HL-60 (cell line): ENCODE data around the gene AXIN1.

Experiments
- GABPA ChIP-seq: IDR thresholded peaks from 2 replicates; pipeline ENCODE4 v1.6.1; 2012; ENCODE audit warnings: low read depth
- POLR2AphosphoS5 ChIP-seq: IDR thresholded peaks from 2 replicates; pipeline ENCODE4 v1.6.1; 2012; ENCODE audit warnings: low read depth
- SPI1 ChIP-seq: IDR thresholded peaks from 2 replicates; pipeline ENCODE4 v1.6.1; 2012; ENCODE audit warnings: low read depth, mild to moderate bottlenecking, borderline replicate concordance
- TF ChIP-seq, protein P1 (sequence below): IDR thresholded peaks from one replicate; pipeline ENCODE4 v1.5.1; 2011; ENCODE audit warnings: low read length, control low read depth, inconsistent platforms; ENCODE audit not compliant: insufficient read depth
- TF ChIP-seq, protein P2 (sequence below): IDR thresholded peaks from 2 replicates; pipeline ENCODE4 v1.6.1; 2012; ENCODE audit warnings: low read depth; ENCODE audit not compliant: insufficient replicate concordance

DNA sequence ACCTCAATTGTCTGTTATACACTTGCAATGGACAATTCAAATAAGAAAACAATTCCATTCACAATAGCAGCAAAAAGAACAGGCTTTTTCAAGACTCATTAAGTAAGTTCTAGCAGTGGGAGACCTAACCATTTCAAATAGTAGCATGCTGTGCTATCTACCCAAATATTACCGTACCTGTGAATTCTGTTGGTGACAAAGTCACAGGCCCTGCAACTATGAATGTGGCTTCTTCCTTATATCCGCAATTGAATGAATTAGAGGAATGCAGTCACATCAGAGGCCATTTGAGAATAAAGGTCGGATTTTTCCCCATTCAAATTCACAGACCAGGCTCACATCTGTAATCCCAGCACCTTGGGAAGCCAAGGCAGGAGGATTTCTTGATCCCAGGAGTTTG lies 43.7 kb upstream of the AXIN1 start:
- TF ChIP-seq, protein P1, sequence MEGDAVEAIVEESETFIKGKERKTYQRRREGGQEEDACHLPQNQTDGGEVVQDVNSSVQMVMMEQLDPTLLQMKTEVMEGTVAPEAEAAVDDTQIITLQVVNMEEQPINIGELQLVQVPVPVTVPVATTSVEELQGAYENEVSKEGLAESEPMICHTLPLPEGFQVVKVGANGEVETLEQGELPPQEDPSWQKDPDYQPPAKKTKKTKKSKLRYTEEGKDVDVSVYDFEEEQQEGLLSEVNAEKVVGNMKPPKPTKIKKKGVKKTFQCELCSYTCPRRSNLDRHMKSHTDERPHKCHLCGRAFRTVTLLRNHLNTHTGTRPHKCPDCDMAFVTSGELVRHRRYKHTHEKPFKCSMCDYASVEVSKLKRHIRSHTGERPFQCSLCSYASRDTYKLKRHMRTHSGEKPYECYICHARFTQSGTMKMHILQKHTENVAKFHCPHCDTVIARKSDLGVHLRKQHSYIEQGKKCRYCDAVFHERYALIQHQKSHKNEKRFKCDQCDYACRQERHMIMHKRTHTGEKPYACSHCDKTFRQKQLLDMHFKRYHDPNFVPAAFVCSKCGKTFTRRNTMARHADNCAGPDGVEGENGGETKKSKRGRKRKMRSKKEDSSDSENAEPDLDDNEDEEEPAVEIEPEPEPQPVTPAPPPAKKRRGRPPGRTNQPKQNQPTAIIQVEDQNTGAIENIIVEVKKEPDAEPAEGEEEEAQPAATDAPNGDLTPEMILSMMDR: no peak
- TF ChIP-seq, protein P2, sequence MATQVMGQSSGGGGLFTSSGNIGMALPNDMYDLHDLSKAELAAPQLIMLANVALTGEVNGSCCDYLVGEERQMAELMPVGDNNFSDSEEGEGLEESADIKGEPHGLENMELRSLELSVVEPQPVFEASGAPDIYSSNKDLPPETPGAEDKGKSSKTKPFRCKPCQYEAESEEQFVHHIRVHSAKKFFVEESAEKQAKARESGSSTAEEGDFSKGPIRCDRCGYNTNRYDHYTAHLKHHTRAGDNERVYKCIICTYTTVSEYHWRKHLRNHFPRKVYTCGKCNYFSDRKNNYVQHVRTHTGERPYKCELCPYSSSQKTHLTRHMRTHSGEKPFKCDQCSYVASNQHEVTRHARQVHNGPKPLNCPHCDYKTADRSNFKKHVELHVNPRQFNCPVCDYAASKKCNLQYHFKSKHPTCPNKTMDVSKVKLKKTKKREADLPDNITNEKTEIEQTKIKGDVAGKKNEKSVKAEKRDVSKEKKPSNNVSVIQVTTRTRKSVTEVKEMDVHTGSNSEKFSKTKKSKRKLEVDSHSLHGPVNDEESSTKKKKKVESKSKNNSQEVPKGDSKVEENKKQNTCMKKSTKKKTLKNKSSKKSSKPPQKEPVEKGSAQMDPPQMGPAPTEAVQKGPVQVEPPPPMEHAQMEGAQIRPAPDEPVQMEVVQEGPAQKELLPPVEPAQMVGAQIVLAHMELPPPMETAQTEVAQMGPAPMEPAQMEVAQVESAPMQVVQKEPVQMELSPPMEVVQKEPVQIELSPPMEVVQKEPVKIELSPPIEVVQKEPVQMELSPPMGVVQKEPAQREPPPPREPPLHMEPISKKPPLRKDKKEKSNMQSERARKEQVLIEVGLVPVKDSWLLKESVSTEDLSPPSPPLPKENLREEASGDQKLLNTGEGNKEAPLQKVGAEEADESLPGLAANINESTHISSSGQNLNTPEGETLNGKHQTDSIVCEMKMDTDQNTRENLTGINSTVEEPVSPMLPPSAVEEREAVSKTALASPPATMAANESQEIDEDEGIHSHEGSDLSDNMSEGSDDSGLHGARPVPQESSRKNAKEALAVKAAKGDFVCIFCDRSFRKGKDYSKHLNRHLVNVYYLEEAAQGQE: no peak
- TF ChIP-seq POLR2AphosphoS5: no peak
- TF ChIP-seq GABPA: no peak
- TF ChIP-seq SPI1: no peak
